CD4-positive, alpha-beta T cell treated with Interleukin-6 for 4 hours (primary cell): ENCODE data around the gene CHCHD6.

Source experiments
- DNase-seq: peaks from one replicate; pipeline ENCODE4 v3.0.0-alpha.2; 2020; ENCODE audit warnings: mixed read lengths

CHCHD6 gene

GRCh38 chr3:126704494-126705214 lies 614 bp downstream of the CHCHD6 start:
- no peak for DNase-seq

GRCh38 chr3:126706631-126707030 lies 2.6 kb downstream of the CHCHD6 start:
- DNase-seq, result no peak

GRCh38 chr3:126711121-126711760 lies 7.2 kb downstream of the CHCHD6 start:
- DNase-seq, result no peak

GRCh38 chr3:126713199-126713598 lies 9.2 kb downstream of the CHCHD6 start:
- DNase-seq, result no peak

- no peak for DNase-seq
Observed at GRCh38 chr3:126714276-126714900, 10.3 kb downstream of the CHCHD6 start.

DNA sequence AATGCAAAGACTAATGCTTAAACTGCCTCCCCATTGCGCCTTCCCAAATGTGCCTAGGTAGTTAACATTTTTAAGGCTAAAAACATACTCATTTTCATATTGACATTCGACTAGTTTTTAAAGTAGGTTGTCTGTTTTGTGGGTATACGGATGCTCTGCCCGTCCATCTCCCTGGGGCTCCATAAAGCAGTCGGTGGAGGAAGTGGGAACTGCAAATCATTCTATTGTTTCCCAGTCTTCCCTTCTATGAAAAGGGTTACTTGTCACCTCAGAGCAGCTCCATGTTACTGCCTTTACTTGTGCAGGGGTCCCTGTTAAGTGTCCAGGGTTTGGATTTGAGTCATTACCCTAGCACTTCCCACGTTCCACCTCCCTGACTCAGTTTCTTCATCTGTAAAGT lies 10.9 kb downstream of the CHCHD6 start:
- no peak for DNase-seq

DNA sequence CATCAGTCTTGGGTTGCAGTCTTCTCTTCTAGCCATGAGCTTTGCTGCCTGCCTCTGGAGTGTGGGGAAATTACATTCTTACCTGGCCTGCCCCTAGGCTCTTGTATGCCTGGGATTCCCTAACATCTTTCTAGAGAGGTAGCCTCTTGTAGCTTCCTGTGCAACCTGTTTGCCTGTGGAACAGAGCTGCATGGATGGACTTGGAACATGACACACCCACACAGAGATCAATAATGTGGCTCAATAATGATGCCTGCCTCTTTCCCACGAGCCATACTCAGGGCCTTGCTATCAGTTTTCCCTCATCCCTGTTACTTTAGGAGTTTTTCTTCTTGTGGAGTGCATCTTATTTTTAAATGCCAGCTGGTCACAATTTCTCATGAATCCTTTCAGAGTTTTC lies 11.4 kb downstream of the CHCHD6 start:
- no peak for DNase-seq

- DNase-seq, result no peak
Observed at GRCh38 chr3:126716057-126716456, 12.0 kb downstream of the CHCHD6 start.

GRCh38 chr3:126718561-126719445 lies 14.8 kb downstream of the CHCHD6 start:
- DNase-seq, result no peak

- DNase-seq, result no peak
Observed at GRCh38 chr3:126720596-126720995, 16.6 kb downstream of the CHCHD6 start.

DNA sequence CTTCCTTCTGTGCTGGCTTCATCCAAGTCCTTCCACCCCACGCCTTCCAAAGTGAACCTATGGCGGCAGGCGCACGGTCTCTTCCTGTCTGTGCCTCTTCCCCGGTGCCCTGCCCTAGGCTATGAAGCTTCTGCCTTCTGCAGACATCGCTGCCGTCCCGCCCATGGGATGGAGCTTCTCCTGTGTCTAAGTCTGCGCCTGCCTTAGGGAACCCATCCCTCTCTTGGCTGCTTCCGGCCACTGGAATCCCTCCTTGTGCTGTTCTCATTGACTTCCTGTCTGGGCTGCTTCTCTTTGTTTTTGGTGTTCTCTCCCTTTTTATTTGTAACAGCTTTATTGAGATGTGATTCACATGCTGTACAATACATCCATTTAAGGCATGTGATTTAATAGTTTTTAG lies 17.2 kb downstream of the CHCHD6 start:
- DNase-seq, result no peak

- DNase-seq, result no peak
Observed at GRCh38 chr3:126723237-126723636, 19.2 kb downstream of the CHCHD6 start.

- DNase-seq, result no peak
Observed at GRCh38 chr3:126723801-126724200, 19.8 kb downstream of the CHCHD6 start.

DNA sequence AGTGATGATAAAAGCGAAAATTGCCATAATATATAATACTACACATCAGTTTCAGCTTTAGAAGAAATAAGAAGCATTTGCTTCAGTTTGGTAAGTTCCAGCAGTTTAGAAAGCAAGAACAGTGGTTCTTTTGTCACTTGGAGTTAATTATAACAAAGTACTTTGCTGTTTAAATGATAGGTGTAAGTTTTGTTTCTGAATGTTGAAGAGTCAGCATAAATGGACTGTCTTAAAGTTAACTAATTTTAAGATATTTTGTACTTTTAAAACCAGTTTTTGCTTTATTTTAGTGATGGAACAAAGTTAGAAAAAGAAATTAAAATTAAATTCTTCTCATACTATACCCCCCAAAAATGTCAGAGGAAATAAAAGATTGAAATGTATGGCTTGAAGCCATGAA lies 24.6 kb downstream of the CHCHD6 start:
- DNase-seq, result no peak

DNA sequence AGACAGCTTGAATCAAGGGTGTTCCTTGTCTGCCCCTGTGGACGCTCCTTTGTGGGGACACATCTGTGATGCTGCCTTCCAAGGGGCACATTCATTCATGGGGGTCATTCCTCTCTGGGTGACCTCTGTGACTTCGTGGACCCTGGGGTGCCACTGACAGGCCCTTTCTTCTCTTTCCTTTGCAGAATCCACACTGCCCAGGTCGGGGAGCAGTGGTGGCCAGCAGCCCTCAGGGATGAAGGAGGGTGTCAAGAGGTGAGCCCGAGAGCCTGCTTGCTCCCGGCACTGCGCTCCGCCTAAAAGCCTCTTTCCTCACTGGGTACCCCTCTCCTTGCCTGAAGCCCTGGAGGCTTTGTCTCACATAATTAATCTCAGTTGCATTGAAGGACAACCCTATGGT lies 26.3 kb downstream of the CHCHD6 start:
- DNase-seq, result no peak

GRCh38 chr3:126731044-126731443 lies 27.0 kb downstream of the CHCHD6 start:
- no peak for DNase-seq

DNA sequence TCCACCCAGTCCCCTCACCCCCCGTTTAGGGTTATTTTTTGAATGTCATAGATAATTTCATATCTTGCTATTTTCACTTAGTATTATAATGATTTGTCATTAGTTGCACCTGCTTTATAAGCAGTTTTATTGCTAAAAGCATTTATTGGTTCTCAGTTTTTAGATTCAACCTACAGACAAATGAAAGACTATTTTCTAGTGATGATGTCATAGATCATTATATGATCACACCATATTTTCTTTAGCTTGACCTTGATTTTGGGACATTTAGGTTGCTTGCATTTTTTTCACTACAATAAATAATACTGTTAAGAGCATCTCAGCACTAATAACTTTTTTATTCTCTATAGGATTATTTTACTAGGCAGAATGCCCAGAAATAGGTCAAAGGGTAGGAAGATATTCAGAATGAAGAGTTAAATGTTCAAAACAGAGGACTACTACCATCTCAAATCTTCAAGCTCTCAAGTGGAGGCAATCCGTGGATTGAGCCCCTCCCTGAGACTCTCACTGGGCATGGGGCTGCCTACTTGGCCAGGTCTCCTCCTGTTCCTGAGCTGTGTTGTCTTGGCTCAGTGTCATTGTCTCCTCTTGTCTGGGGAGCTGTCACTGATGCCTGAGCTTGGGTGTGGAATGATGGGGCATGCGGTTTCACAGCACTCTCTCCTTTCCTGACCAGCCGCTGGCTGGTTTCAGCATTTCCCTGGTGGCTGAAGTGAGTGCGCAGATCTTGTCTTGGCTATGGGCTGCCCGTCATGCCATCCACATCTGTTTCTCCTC lies 28.4 kb downstream of the CHCHD6 start:
- DNase-seq, result no peak

DNA sequence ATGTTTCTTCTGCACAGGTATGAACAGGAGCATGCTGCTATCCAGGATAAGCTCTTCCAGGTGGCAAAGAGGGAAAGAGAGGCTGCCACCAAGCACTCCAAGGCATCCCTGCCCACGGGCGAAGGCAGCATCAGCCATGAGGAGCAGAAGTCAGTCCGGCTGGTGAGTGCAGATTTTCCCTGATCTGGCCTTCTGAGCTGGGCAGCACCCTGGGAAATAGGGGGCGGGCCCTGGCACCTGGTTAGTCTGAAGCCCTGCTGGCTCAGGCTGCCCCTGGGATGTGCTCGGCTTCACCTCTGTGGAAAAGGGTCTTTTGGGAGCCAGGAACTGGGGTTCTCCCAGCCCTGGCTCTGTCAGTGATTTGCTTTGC lies 29.0 kb downstream of the CHCHD6 start:
- no peak for DNase-seq

- DNase-seq, result no peak
Observed at GRCh38 chr3:126734106-126734723, 30.2 kb downstream of the CHCHD6 start.

GRCh38 chr3:126737527-126737926 lies 33.5 kb downstream of the CHCHD6 start:
- no peak for DNase-seq

DNA sequence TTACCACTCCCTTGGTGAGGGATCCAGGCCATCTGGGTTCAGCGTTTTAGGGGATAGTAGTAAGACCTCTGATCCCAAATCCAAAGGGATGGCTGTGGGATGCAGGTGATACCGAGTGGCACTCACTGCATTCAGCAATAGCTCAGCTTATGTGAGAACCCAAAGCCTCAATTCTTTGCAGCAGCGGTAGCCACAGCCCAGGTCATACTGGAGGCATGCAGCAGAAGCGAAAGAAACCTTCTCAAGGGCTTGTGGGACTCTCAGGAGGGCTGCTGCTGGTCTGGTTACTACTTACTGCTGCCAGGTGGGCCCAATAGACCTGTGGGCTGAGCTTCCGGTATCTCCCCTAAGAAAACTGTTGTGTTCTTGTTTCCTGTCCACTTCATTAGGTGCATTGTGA lies 38.0 kb downstream of the CHCHD6 start:
- DNase-seq, result no peak

GRCh38 chr3:126743350-126743749 lies 39.3 kb downstream of the CHCHD6 start:
- no peak for DNase-seq
